ENCODE data around the gene MRRF. TPM values are rescaled to one million over a fixed set of nuclear protein-coding genes. Genes with fewer than 3 reads are reported as not detected.
"Not testable (repeated sequence)": the region's sequence is repeated elsewhere in the genome, so short reads cannot be mapped to it uniquely, and the experiment has no call there.

Gene MRRF
- total RNA-seq, 4 donors from 2014 or later = 54.8 to 69.6 (median 67.8) TPM

GRCh38 chr9:122356627-122357026, 91.9 kb downstream of the MRRF start:
- Histone ChIP-seq H3K4me1 (no peaks in the 10 kb centered on the region), H3K9me3 (no peaks in the 10 kb centered on the region), H3K27ac (no peak overlapping the region), H3K27me3 (no peaks in the 10 kb centered on the region), H3K4me3 (no peak overlapping the region), H3K36me3 (no peaks in the 10 kb centered on the region)
- DNase-seq = no peak
- no peak for TF ChIP-seq CTCF (IDR thresholded peaks at IDR 0.05)
- TF ChIP-seq POLR2A (IDR thresholded peaks at IDR 0.05) = no peak

- no peaks in the 10 kb centered on the region for H3K36me3 ChIP-seq
- H3K4me3 ChIP-seq = no peak overlapping the region
- H3K9me3 ChIP-seq = no peaks in the 10 kb centered on the region
- no peaks in the 10 kb centered on the region for H3K4me1 ChIP-seq
- no peak overlapping the region for H3K27ac ChIP-seq
- DNase-seq = peak in 1 of 3 donors; percentile 24
- no peaks in the 10 kb centered on the region for H3K27me3 ChIP-seq
- TF ChIP-seq POLR2A (IDR thresholded peaks at IDR 0.05) = no peak
- TF ChIP-seq CTCF (IDR thresholded peaks at IDR 0.05) = no peak
These were observed 96.2 kb downstream of the MRRF start for GRCh38 chr9:122360891-122361290.

GRCh38 chr9:122363131-122363530, 98.4 kb downstream of the MRRF start:
- not testable (repeated sequence) for H3K27me3 ChIP-seq, H3K36me3 ChIP-seq, H3K27ac ChIP-seq, H3K4me1 ChIP-seq, H3K9me3 ChIP-seq, H3K4me3 ChIP-seq
- peak in 1 of 3 donors; percentile 15 for DNase-seq

- no peak overlapping the region for H3K4me3 ChIP-seq
- no peak overlapping the region for H3K27ac ChIP-seq
- no peaks in the 10 kb centered on the region for H3K27me3 ChIP-seq
- no peak for TF ChIP-seq POLR2A (IDR thresholded peaks at IDR 0.05)
- DNase-seq = no peak
- no peaks in the 10 kb centered on the region for H3K4me1 ChIP-seq
- H3K9me3 ChIP-seq = no peaks in the 10 kb centered on the region
- no peaks in the 10 kb centered on the region for H3K36me3 ChIP-seq
These were observed 99.6 kb downstream of the MRRF start for GRCh38 chr9:122364117-122364782.

DNA sequence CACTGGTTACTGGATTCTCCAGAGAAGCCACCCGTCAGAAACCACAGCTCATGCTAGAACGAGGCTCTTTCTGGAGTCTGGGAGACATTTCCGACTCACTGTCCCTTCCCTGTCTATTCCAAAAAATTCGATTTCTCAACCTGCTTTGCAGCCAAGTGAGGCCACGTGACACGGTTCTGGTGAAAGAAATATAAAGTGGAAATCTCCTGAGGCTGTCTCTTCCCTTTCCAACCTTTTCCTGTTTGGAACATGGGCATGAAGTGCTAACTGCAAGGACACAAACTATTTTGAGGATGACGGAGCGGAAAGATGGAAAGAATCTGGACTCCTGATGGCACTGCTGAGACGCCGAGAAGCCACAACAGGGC, 100.1 kb downstream of the MRRF start:
- no peaks in the 10 kb centered on the region for H3K9me3 ChIP-seq
- no peaks in the 10 kb centered on the region for H3K4me1 ChIP-seq
- no peaks in the 10 kb centered on the region for H3K27me3 ChIP-seq
- peak in 1 of 3 donors; percentile 15 for DNase-seq
- TF ChIP-seq POLR2A (IDR thresholded peaks at IDR 0.05) (no peak), CTCF (IDR thresholded peaks at IDR 0.05) (no peak)
- H3K36me3 ChIP-seq = no peaks in the 10 kb centered on the region
- no peak overlapping the region for H3K4me3 ChIP-seq
- no peak overlapping the region for H3K27ac ChIP-seq

- peak overlapping the region in 1 of 4 donors; percentile 25 for H3K27ac ChIP-seq
- no peaks in the 10 kb centered on the region for H3K36me3 ChIP-seq
- no peaks in the 10 kb centered on the region for H3K9me3 ChIP-seq
- peaks cover 0 to 8% (median 0%) of the 10 kb centered on the region in 4 donors for H3K4me1 ChIP-seq
- peak in 1 of 3 donors; percentile 22 for DNase-seq
- H3K27me3 ChIP-seq = no peaks in the 10 kb centered on the region
- no peak for TF ChIP-seq CTCF (IDR thresholded peaks at IDR 0.05)
- no peak overlapping the region for H3K4me3 ChIP-seq
These were observed 101.5 kb downstream of the MRRF start for GRCh38 chr9:122366074-122366660.
